HAP-1 (cell line): ENCODE data around the gene SIGLEC15.

Experiments used
- DNase-seq, 2 experiments: peaks; one replicate each; pipeline ENCODE4 v3.0.0-alpha.2; 2016 to 2020; ENCODE audit warnings: low spot score in 2 of 2
- H3K27me3 ChIP-seq: fragments of 250-450 bp; sonication (Bioruptor Pico); 2 replicates; pipeline ENCODE4 v1.5.1; 2020; ENCODE audit warnings: low read depth, mild to moderate bottlenecking, moderate library complexity
- H3K36me3 ChIP-seq: fragments of 250-450 bp; sonication (Bioruptor Pico); replicated peaks from 2 replicates; pipeline ENCODE4 v1.5.1; 2020; ENCODE audit warnings: mild to moderate bottlenecking
- H3K4me1 ChIP-seq: fragments of 250-450 bp; sonication (Bioruptor Pico); 2 replicates; pipeline ENCODE4 v1.5.1; 2020; ENCODE audit warnings: mild to moderate bottlenecking
- H3K4me3 ChIP-seq: fragments of 250-450 bp; sonication (Bioruptor Pico); 2 replicates; pipeline ENCODE4 v1.5.1; 2020; ENCODE audit warnings: mild to moderate bottlenecking, moderate library complexity
- H3K9me3 ChIP-seq: fragments of 250-450 bp; sonication (Bioruptor Pico); 2 replicates; pipeline ENCODE4 v1.5.1; 2020; ENCODE audit warnings: mild to moderate bottlenecking, moderate library complexity
- in situ Hi-C: fragments of 300-500 bp; cut with MboI; formaldehyde crosslinking; loops from 3 replicates; pipeline ENCODE4 v1.14.3; 2020; ENCODE audit warnings: low sequenced_read_pairs, inconsistent platforms, mixed read lengths

SIGLEC15 gene

DNA sequence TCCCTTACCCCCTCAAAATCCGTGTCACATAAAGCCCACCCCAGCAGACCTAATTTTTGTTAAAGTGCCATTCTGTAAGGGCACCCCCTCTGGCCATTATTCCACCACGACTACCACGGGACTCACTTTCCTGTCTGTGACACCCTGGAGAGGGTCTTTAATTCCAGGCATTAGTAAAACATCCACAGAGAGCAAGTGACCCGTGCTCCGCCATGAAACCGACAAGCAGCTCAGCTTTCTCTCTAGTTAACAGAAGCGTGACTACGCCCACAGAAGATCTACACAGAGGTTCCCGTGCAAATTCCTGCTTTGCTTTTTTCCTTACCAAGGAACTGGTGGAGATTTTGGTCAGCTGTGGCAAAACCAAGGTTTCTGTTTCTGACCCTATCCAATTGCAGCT is 4.4 kb downstream of the SIGLEC15 start:
- no peak for DNase-seq
- no peaks in the 10 kb centered on the region for H3K4me1 ChIP-seq
- no peak overlapping the region for H3K4me3 ChIP-seq
- H3K36me3 ChIP-seq, result no peaks in the 10 kb centered on the region
- in situ Hi-C loops, result no loop called here
- no peaks in the 10 kb centered on the region for H3K9me3 ChIP-seq
- no peaks in the 10 kb centered on the region for H3K27me3 ChIP-seq

DNA sequence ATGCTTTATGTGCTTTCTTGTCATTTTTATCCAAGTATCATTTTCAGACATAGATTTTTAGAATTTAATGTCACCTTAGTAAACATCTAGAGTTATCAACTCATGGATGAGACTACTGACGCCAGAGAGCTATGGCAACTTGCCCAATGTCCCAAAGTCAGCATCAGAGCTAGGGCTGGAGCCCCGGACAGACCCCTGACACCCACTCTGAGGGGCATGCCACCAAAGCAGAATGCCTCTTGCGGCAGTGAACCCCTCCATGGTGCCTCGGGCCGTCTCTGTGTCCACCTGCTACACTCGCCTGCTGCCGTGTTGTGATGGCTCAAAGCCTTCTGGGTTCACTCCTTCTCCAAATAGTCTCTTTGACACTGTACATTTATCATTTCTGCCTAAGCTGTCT is 5.4 kb downstream of the SIGLEC15 start:
- no peak for DNase-seq
- Histone ChIP-seq H3K9me3 (no peaks in the 10 kb centered on the region), H3K4me1 (no peaks in the 10 kb centered on the region), H3K36me3 (no peaks in the 10 kb centered on the region), H3K27me3 (peaks cover 3% of the 10 kb centered on the region; the same call in 1 of the 2 replicates), H3K4me3 (no peak overlapping the region)
- in situ Hi-C loops, result no loop called here

DNA sequence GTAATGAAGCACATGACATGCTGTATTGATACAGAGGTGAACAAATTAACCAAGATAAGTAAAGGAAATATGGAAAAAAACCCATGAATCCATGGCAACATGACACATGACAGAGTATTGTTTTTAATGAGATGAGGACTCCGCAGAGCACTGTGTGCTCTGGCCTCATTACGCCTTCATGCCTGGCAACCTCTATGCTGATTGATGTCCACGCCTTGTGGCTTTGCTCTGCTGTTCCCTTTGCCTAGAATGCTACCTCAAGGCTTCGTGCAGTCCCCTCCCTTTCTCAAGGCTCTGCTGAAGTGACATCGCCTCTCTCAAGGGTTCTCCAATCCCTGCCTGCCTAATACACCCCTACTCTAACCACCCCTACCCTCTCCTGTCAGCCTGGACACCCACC is 8.4 kb downstream of the SIGLEC15 start:
- Histone ChIP-seq H3K9me3 (no peaks in the 10 kb centered on the region), H3K27me3 (peaks cover 3% of the 10 kb centered on the region; the same call in 1 of the 2 replicates), H3K36me3 (no peaks in the 10 kb centered on the region), H3K4me1 (no peaks in the 10 kb centered on the region), H3K4me3 (no peak overlapping the region)
- DNase-seq, result no peak
- in situ Hi-C loops, result no loop called here

DNA sequence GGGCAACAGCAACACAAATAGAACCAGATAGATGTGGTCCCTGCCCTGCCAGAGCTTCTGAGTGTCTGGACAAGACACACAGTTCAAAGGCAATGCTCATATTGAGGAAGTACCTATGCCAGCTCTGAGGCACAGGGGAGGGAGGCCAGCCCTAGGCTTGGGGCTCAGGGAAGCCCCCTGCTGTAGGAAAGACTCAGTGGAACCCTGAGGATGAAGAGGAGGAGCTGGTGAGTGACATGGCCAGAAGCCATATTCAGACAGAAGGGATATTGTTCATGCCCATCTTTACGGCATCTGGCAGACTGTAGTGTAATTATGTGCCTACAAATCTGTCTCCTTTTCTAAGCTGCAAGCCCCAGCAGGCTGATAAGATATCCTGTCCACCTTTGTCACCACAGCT is 8.8 kb downstream of the SIGLEC15 start:
- Histone ChIP-seq H3K36me3 (no peaks in the 10 kb centered on the region), H3K4me1 (no peaks in the 10 kb centered on the region), H3K27me3 (peaks cover 3% of the 10 kb centered on the region; the same call in 1 of the 2 replicates), H3K4me3 (no peak overlapping the region), H3K9me3 (no peaks in the 10 kb centered on the region)
- no peak for DNase-seq
- in situ Hi-C loops, result no loop called here

DNA sequence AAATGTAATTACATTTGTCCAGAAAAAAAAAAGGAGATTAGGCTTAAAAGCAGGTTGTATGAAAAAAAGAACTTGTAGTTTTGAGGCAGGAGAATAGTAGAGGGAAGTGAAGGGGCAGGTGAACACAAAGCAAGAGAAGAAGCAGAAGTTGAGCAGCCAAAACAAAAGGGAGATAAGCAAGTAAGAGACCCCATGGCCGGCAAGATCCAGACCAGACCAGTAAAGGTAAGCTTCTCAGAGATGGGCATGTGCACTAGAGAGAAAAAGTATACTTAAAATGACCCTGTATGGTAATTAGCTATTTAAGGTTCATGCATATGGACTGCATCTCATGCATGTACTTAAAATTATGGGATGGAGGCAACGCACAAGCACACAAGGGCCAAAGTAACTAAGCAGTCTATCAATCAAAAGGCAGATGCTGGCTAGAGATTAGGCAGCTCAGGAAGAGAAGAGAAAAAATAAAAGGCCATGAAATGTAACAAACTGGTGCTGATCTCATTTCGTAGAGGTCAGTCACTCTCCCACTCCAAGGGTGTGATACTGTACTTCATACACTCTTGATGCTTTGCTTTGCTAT is 9.7 kb downstream of the SIGLEC15 start:
- Histone ChIP-seq H3K36me3 (no peaks in the 10 kb centered on the region), H3K4me1 (no peaks in the 10 kb centered on the region), H3K9me3 (no peaks in the 10 kb centered on the region), H3K27me3 (peaks cover 3% of the 10 kb centered on the region; the same call in 1 of the 2 replicates), H3K4me3 (no peak overlapping the region)
- DNase-seq, result no peak
- in situ Hi-C loops, result no loop called here

DNA sequence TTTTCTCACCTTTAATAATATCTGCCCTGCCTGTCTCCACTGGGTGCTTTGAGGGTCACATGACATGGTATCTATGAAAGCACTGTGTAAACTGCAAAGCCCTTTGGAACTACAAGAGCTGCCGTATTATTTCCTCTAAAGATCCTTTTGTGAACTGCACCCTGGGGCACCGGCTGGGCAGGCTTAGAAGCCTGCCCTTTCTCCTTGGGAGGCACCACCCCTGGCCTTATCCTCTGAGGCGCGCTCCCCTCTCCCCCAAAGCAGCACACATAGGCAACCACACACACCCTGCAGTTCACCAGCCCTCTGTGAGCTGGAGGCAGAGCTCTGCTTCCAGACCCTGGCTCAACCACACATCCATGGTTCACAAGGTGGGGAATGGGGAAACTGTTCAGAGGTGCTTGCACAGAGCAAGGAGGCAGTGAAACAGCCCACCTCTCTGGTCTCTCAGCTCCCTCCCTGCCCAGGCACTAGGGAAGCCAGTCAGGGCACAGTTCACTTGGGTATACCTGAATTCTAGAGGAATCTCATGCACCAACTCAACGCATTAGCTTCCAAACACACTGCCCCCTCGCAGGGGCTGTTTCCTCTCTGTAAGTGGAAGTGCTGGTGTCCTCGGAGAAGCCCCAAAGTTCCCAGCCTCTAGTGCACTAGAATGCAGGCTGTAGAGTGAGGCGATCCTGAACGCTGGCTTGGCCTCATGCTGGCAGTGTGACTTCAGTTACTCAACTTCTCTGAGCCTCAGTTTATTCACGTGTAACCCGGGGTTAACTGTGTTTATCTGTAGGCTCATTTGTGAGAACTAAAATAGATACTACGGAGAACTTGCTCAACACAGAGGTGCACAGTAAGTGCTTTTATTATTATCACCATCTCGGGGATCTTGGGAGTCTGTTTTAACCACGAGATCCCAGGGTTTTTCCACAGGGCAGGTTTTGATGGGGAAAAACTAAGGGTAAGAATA is 11.0 kb downstream of the SIGLEC15 start:
- Histone ChIP-seq H3K36me3 (no peaks in the 10 kb centered on the region), H3K9me3 (no peaks in the 10 kb centered on the region), H3K4me3 (no peak overlapping the region), H3K27me3 (peaks cover 3% of the 10 kb centered on the region; the same call in 1 of the 2 replicates), H3K4me1 (no peaks in the 10 kb centered on the region)
- DNase-seq, result no peak
- in situ Hi-C loops, result no loop called here

DNA sequence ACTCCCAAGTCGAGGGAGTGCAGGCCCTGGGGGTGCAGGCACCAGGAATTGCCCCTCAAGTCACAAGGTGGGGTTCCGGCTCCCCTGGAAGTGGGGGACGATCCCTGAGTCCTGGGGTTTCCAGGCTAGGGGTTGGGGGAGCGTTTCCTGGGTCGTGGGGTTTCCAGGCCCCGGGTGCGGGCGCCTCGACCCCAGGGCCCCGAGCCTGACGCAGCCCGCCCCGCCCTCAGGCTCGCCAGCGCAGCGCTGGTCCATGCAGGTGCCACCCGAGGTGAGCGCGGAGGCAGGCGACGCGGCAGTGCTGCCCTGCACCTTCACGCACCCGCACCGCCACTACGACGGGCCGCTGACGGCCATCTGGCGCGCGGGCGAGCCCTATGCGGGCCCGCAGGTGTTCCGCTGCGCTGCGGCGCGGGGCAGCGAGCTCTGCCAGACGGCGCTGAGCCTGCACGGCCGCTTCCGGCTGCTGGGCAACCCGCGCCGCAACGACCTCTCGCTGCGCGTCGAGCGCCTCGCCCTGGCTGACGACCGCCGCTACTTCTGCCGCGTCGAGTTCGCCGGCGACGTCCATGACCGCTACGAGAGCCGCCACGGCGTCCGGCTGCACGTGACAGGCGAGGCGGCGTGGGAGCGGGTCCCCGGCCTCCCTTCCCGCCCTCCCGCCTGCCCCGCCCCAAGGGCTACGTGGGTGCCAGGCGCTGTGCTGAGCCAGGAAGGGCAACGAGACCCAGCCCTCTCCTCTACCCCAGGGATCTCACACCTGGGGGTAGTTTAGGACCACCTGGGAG is 12.0 kb downstream of the SIGLEC15 start:
- Histone ChIP-seq H3K4me1 (no peaks in the 10 kb centered on the region), H3K27me3 (peaks cover 3% of the 10 kb centered on the region; the same call in 1 of the 2 replicates), H3K4me3 (no peak overlapping the region), H3K9me3 (no peaks in the 10 kb centered on the region), H3K36me3 (no peaks in the 10 kb centered on the region)
- in situ Hi-C loops, result no loop called here
- no peak for DNase-seq

DNA sequence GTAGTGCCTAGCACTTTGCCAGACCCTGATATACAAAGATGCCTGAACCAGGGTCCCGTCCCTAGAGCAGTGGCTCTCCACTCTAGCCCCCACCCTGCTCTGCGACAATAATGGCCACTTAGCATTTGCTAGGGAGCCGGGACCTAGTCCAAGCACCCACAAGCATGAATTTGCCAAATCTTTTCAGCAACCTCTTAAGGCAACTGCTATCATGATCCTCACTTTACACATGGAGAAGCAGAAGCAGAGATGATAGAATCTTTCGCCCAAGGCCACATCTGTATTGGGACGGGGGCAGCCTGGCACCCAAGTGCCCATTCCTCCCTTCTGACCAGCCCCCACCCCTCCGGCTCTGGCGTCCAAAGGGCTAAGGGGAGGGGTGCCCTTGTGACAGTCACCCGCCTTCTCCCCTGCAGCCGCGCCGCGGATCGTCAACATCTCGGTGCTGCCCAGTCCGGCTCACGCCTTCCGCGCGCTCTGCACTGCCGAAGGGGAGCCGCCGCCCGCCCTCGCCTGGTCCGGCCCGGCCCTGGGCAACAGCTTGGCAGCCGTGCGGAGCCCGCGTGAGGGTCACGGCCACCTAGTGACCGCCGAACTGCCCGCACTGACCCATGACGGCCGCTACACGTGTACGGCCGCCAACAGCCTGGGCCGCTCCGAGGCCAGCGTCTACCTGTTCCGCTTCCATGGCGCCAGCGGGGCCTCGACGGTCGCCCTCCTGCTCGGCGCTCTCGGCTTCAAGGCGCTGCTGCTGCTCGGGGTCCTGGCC is 13.0 kb downstream of the SIGLEC15 start:
- H3K4me3 ChIP-seq, result no peak overlapping the region

DNA sequence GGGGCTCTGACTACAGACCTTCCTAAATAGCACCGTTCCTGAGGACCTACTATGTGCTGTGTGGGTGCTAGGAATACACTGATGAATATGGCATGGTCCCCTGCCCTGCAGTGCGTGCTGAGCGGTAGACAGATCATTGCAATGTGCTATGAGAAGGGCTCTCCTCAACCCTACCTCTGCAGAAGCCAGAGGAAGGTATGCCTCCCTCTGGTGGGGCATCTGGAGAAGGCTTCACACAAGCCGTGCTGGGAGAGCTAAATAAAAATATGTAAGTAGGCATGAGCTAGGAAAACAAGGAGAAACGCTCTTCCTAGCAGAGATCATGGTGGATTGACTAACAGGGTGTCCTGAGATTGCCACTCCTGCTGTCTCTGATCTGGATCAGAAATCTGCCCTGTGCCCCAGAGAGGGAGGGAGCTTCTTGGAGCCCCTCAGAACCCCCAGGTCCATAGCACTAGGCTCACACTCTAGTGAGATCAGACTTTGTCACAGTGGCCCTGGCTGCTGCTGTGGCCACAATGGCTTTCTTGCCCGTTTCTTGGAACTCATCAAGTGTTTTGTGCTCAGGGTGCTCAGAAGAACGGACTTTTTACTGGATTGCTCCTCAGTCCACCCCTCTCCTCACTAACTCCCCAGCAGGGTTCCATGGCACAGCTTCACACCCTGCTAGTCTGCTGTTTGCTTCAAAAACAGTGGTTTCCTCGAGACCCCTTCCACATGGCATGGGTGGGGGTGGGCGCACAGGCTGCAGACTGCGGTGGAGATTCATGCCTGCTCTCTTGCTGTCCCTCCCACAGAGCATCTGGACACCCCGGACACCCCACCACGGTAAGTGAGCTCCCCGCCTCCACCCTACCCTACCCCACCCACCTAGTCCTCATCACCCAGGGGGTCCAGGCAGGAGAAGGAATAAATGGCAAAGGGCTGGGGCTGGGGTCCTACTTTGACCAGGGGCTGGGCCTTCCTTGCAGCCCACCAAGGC is 14.2 kb downstream of the SIGLEC15 start:
- no peaks in the 10 kb centered on the region for H3K4me1 ChIP-seq
- in situ Hi-C loops, result no loop called here
- no peaks in the 10 kb centered on the region for H3K9me3 ChIP-seq
- H3K36me3 ChIP-seq, result no peaks in the 10 kb centered on the region
- no peak for DNase-seq
- H3K4me3 ChIP-seq, result no peak overlapping the region
- peaks cover 3% of the 10 kb centered on the region; the same call in 1 of the 2 replicates for H3K27me3 ChIP-seq

More for the DNA sequence above, 13.0 kb downstream of the SIGLEC15 start:
- in situ Hi-C loops, result no loop called here
- no peak for DNase-seq
- peaks cover 3% of the 10 kb centered on the region; the same call in 1 of the 2 replicates for H3K27me3 ChIP-seq
- no peaks in the 10 kb centered on the region for H3K9me3 ChIP-seq
- H3K4me1 ChIP-seq, result no peaks in the 10 kb centered on the region
- H3K36me3 ChIP-seq, result no peaks in the 10 kb centered on the region

DNA sequence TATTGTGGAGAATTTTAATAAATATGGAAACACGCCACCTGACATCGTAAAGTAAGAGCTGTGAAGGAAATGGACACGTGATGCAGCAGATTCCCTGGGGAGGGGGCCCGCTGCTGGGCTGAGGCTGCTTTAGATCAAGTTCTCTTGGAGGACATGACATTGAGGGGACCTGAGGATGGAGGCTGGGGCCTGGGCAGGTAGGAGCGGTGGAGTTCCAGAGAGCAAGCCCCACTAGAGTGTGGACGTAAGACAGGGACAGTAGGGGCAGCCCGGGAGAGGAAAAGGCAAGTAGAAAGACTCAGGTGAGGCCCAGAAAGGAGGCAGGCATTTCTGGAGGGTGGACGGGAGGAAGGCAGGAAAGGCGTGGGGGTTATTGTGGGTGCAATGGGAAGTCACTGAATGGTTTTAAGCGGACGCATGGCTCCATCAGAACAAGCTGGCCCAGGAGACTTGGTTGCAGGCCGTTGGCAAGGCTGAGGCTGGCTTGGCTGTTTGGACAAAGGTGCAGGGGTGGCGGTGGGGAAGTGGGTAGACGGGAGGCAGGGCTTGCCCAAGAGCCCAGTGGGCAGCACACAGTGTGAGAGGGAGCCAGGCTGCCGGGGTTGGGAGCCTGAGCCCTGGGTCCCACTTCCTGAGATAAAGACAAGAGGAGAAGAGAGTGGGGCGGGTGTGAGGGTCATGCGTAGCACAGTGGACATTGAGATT is 15.7 kb downstream of the SIGLEC15 start:
- H3K27me3 ChIP-seq, result no peaks in the 10 kb centered on the region

DNA sequence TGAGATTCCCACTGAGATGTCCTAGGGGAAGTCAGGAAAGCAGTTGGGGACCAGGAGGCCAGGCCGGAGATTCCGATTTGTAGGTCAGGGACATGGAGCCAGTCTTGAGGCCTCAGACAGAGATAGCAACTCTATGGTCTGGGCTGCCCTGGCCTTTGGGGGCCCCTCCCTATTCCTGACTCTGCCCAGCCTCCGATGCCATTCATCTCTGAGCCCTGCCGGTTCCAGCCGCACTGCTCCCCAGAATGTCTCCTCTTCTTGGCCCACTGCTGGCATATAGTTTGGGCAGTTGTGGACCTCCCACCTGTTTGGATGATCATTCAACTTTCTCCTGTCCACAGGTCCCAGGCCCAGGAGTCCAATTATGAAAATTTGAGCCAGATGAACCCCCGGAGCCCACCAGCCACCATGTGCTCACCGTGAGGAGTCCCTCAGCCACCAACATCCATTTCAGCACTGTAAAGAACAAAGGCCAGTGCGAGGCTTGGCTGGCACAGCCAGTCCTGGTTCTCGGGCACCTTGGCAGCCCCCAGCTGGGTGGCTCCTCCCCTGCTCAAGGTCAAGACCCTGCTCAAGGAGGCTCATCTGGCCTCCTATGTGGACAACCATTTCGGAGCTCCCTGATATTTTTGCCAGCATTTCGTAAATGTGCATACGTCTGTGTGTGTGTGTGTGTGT is 16.4 kb downstream of the SIGLEC15 start:
- in situ Hi-C loops, result no loop called here
- H3K27me3 ChIP-seq, result no peaks in the 10 kb centered on the region
- no peaks in the 10 kb centered on the region for H3K36me3 ChIP-seq
- no peaks in the 10 kb centered on the region for H3K9me3 ChIP-seq
- H3K4me3 ChIP-seq, result no peak overlapping the region
- no peaks in the 10 kb centered on the region for H3K4me1 ChIP-seq
- DNase-seq, result no peak

More for the DNA sequence above, 15.7 kb downstream of the SIGLEC15 start:
- H3K4me1 ChIP-seq, result no peaks in the 10 kb centered on the region
- H3K36me3 ChIP-seq, result no peaks in the 10 kb centered on the region
- no peak for DNase-seq
- no peak overlapping the region for H3K4me3 ChIP-seq
- no peaks in the 10 kb centered on the region for H3K9me3 ChIP-seq
- in situ Hi-C loops, result no loop called here
